GM21423 (cell line): Measurements from ENCODE around the gene CD8B.
"Not testable (repeated sequence)": the region's sequence is repeated elsewhere in the genome, so short reads cannot be mapped to it uniquely, and the experiment has no call there.

Experiments
- ATAC-seq: cut with Tn5 transposase; IDR thresholded peaks from one replicate; pipeline ENCODE4 v1.9.1; 2021; ENCODE audit warnings: mild to moderate bottlenecking, moderate library complexity; ENCODE audit not compliant: unreplicated experiment

CD8B gene

DNA sequence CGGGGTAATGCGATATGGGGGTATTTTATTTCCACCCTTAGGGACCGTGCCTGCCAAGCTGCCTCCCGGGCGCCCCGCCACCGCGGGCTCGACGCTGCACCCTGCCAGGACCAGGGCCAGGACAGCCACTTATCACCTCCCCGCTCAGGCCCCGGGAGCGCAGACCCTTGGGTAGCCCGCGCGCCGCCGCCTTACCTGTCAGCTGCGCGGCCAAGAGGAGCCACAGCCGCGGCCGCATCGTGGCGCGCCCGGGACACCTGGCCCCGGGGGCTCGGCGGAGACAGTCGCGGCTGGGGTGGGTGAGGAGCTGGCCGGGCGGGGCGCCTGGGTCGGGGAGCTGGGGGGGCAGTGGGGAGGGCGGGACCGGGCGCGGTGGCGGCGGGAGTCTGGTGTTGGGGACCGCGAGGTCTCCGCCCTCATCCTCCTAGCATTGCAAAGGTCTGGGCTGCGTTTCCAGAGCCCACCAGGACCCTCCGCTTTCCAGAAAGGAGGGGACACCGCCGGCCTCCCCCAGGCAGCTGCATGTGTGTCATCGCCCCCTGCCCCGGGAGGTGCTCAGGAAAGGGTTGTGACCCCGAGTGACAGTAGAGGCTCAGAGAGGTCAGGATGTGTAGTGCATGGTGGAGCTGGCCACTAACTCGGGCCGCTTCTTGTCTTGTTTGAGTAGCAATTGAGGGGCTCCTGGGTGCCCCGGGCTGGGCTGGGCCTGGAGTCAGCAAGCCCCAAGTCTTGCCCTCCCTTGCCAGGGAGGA is at the start of gene CD8B:
Gene CD8B, minus strand, starts transcription at position 259 of the 752 bp plus-strand sequence. Its CDS starts 21 bp downstream, at position 238.
- not testable (repeated sequence) for ATAC-seq

DNA sequence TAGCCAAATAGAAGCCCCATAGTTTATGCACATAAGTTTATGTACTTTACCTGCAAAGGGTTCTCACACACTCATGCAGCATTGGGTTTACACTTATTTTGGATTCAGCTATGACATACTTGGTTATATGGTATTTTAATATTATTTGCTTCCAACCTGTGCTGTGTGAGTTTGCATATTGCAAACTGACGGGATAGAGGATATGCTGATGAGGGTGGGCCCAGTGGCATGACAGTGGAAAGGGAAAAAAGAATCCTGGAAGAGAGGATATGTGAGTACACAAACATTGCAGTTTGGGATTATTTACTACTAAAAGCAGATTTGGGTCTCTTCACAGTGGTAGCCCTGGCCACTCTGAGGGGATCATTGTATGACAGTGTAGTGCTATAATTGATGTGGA is 44.2 kb upstream of the CD8B start:
- not testable (repeated sequence) for ATAC-seq

DNA sequence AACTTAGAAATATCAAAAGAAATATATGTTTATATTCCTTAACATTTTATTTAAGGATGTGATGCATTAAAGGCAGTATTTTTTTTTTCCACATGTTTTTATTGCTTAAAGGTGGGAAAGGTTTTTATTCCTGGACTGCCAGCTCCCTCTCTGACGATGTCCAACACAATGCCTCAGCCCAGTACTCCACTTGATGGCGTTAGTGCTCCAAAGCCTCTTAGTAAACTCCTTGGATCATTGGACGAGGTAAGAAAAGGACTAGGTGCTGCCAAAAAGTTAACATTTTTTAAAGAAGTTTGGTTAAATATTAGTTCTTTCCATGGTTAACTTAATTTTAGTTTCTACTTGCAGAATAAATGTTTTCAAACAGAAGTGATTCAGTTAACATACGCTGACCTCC is 39.0 kb upstream of the CD8B start:
- ATAC-seq: not testable (repeated sequence)

DNA sequence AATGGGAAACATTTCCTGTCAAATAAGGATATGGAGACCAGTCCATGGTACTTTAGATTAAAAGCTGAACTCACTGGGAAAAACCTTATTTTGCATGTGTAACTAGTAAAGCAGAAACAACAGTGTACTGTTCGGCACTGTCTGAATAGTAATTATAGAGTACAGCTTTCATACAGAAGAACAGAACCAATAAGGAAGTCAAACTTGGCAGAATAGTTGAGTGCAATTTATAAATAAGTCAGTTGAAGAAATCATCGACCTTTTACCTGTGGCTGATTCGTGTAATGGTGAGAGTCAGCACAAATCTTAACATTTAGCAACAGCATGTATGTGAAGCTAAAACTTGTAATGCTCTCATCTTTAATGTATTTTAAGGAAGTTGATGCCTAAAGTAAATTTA is 24.3 kb upstream of the CD8B start:
- ATAC-seq: not testable (repeated sequence)

DNA sequence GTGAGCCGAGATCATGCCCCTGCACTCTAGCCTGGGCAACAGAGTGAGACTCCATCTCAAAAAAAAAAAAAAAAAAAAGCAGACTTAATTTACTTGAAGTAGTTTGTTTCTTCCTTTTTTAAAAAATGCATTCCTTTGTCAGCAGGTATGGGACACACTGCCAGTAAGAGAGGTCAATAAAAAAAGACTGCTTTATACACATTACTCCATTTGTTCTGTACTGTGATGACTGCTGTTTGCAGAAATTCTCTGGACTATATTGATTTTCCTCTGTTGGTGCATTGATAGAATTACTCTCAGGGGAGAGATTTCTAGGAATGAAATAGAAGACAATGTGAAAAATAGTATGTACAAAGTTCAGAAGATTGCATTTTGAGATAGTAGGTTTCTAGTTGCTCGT is 21.2 kb upstream of the CD8B start:
- ATAC-seq: not testable (repeated sequence)

DNA sequence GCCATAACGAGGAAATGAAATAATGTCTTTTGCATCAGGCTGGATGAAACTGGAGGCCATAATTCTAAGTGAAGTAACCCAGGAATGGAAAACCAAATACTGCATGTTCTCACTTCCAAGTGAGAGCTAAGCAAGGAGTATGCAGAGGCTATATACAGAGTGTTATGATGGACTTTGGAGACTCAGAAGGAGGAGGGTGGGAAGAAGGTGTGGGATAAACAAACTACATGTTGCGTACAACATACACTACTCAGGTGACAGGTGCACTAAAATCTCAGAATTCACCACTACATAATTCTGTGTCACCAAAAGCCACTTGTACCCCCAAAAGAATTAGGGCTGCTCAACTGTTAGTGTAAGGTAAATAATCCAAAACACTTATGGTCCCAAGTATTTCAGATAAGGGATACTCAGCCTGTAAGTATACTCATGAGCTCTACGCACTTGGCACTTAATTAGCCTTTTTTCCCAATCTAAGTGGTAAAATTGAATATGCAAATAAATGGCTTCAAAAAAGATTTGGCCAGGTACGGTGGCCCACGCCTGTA is 20.5 kb upstream of the CD8B start:
- ATAC-seq: not testable (repeated sequence)

DNA sequence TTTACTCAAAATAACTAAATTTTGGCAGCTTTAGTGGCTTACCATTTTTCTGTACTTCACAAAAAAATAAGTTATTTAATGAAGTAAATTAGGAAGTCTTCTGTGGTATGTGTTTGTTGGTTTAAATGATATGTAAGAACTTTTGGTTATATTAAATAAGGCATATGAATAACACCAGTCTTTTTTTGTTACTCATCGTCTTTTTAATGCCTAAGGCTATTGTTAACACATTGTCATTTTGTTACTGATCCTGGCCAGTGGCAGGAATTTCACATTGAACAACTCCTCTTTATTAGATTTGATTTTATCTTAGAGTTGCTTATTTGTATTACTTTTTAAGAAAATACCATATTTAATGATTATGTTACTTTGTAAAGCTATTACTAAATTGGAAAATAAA is 17.3 kb upstream of the CD8B start:
- ATAC-seq: not testable (repeated sequence)

DNA sequence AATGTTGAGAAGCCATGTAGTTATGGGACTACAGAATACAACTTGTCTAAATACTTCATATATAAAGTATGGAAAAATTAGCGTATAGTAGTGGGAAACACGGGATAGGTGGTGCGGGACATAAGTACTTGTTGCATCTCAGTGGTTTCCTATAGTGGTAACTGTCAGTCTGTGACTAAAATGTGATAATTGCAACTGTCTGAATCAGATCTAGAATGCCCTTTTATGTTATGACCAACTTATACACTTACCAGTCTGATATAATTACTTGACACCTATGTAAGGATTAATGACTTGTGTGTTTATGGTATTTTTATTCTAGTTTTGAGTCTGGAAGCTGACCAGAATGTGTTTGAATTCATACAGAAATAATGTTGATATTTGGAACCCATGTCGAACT is 9.3 kb upstream of the CD8B start:
- ATAC-seq: not testable (repeated sequence)

DNA sequence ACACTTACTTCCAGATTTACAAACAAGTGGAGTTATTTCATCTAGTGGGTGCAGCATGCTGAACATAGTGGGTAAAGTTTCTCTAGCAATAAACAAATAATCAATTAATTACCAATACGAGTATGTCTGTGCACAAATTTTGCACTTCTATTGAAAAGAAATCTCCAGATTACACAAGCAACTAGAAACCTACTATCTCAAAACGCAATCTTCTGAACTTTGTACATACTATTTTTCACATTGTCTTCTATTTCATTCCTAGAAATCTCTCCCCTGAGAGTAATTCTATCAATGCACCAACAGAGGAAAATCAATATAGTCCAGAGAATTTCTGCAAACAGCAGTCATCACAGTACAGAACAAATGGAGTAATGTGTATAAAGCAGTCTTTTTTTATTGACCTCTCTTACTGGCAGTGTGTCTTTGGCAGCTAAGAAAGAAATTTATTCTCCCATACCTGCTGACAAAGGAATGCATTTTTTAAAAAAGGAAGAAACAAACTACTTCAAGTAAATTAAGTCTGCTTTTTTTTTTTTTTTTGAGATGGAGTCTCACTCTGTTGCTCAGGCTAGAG is 7.3 kb upstream of the CD8B start:
- not testable (repeated sequence) for ATAC-seq

DNA sequence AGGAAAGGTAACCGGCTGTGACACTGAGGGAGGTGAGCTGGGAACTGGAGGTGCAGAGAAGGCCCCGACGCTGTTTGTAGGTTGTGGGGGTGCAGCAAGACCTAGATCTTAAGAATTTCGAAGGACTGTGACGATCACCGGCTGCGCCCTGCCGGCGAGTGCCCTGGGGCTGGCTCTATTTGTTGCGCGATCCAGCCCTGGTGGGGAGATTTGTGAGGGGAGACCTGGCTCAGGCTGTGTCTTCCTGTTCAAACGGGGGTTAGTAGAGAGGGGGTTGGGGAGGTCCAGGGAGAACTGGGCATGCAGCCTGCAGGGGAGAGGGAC is 656 bp upstream of the CD8B start:
- ATAC-seq: not testable (repeated sequence)

DNA sequence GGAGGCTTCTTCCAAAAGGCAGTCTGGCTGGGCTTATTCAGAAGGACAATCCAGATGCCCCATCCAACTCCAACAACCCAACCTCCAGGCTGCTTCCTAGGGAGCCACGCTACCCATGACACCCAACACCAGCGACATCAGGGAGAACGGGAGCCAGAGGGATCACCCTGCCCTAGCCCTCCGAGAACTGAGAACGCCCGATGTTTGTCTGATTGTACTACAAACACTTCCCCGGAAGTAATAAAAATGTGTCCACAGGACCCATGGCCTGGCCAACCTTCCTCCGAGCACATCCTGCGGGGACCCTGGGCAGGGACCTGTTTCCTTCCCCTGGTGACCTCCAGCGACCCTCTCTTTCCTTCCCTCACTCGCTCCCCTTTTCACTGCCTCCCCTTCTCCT is 511 bp downstream of the CD8B start:
- not testable (repeated sequence) for ATAC-seq

DNA sequence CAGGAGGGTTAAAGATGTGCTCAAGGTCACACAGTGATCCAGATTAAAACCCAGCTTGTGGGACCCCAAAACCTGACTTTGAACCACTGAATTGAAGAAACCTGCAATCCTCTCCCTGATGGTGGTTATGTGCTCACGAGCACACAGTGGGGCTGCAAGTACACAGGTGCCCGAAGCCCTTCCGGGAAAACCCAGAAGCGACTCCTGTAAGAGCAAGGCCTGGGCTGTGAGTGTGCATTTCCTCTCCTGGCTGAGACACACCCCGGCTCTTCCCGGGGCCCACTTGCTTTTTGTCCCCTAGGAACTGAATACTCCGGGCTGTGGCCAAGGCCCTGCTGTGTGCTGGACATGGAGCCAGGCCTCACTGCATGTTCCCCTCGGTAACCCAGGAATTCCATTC is 1.1 kb downstream of the CD8B start:
- ATAC-seq: not testable (repeated sequence)

DNA sequence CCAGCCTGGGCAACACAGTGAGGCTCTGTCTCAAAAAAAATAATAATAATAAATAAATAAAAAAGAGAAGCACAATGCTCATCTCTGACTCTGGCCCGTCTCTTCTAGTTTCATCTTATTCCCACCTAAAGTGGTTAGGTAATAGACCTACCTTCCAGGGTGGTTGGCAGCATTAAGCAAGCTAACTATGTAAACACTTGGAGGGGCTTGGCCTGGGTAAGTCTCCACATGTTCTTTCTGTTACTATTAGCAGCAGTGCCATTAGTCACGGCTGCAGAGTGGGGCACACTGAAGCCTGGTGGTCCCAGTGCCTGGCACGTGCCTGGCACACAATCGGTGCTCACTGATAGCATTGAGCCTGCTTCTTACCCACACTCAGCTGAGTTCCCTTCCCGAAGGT is 4.0 kb downstream of the CD8B start:
- not testable (repeated sequence) for ATAC-seq

DNA sequence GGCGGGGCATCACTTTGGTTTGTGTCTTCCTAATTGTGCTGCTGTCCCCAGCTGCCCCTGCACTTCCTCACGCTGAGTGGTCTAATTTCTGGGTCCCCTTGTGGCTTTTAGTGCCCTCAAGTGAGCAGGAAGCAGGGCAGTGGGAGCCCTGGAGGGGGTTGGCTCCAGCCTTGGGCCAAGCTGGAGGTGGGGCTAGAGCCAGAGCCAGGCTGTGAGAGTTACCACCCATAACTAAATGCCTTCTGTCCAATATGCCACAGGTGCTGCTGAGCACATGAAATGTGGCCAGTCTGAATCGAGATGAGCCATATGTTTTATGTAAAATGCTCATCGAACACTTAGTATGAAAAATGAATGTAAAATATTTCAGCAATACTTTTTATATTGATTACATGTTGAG is 5.2 kb downstream of the CD8B start:
- ATAC-seq: not testable (repeated sequence)

DNA sequence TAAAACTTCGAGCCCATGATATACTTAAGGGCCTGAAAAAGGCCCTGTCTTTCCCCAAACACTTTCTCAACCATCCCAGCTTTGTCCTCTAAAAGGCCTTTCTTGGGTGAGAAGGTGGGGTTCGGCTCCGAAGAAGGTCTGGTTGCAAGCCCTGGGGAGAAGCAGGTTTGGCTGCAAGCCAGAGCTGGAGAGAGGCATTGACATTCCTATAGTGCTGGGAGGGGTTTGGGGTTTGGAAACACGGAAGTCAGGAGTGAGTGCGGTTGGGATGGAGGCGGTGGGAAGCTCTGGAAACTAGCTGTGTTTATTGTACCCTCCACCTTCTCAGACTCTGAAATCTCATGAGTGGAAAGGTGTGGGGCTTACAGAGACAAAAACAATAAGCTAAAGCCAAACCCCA is 5.7 kb downstream of the CD8B start:
- ATAC-seq: not testable (repeated sequence)

DNA sequence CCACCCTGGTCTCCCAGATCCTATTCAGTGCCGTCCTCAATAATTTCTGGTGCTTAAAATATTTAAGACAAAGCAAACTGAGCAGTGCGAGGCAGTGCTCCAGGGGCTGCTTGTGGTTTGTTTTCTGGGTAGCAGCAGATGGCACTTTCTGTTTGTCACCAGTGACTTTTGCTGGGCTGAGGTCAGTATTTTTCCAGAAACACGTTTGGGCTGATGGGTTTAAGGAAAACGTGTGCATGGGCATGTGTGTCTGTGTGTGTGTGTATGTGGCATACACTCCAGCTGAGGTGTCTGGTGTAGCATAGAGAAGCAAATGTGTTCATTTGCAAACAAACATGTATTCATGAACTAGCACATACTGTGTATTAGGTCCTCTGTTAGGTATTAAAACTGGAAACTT is 10.1 kb downstream of the CD8B start:
- ATAC-seq: not testable (repeated sequence)

DNA sequence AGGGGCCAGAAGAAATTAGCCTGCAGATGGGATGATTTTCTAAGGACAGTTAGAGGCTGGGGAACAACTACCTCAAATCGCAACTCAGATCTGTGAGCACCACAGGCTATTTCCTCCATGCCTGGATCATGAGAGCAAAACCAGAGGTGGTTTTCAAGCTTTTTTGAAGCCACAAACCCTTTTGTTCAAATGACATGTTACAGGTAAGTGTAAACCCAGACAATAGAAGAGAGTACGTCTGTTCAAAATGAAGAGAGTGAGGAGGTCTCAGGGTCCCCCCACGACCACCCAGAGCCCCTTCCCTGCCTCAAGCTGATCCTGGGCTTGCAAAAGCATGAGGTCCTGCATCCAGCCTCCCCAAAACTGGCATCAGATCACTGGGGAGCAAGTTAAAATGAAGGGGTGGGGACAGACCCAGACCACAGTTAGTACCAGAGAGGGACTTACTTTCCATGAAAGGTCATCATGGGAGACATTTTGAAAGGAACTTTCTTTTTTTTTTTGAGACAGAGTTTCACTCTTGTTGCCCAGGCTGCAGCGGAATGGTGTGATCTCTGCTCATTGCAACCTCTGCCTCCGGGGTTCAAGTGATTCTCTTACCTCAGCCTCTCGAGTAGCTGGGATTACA is 19.0 kb downstream of the CD8B start:
- not testable (repeated sequence) for ATAC-seq

DNA sequence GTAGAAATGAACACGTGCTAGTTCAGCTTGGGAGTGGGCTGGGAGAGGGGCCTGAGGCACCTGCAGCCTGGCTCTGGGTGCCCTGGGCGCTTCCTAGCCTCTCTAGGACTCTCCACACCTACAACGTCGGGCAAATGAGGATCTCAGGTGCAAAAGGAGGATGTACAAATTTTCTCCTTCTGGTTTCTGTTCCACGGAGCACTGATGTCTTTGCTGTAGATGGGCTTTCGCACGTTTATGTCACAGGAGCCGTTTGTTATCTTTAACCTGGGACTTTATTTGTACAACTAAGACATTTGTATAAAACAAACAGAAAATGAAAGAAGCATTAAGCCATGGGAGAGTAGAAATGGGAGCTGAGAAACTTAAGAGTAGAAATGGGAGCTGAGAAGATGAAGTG is 20.4 kb downstream of the CD8B start:
- not testable (repeated sequence) for ATAC-seq

DNA sequence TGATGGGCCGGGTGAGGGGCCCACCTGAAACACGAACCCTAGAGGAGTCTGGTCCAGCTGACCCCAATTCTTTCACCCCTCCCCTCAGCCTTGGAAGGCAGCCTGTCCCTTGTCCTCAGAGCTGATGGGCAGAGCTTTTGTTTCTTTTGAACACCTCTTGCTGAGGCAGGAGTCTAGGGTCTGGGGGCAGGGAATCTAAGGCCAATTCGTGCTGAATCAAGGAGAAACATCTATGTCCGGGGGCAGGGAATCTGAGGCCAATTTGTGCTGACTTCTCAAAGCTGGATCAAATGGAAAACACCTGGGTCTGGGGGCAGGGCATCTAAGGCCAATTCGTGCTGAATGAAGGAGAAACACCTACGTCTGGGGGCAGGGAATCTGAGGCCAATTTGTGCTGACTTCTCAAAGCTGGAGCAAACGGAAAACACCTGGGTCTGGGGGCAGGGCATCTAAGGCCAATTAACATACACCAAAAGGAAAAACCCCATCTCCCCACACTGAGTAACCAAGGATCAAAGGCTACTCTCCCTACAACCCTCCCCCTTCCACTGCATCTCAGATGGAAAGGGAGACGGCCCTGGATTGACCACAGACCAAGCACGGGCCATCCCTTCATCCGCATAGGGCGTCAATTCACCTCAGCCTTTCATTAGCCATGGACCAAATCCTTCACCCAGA is 21.7 kb downstream of the CD8B start:
- ATAC-seq: not testable (repeated sequence)

DNA sequence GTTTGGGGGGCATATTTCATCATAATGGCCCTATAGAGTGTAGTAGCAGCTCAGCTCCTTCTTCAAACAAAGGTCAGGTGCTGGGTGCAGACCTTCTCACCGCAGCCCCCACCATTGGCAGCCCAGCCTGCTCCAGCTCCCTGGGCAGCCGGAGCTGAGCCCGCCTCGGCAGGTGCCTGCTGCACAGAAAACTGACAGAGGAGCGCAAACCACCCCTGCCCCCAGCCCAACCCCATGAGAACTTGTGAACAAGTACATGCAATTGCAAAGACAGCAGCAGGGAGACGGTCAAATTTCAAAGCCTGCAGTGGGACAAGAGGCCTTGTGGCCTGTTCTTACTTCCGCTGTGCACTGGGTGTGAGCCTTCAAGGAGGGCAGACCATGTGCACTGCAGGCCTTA is 22.2 kb downstream of the CD8B start:
- ATAC-seq: not testable (repeated sequence)

DNA sequence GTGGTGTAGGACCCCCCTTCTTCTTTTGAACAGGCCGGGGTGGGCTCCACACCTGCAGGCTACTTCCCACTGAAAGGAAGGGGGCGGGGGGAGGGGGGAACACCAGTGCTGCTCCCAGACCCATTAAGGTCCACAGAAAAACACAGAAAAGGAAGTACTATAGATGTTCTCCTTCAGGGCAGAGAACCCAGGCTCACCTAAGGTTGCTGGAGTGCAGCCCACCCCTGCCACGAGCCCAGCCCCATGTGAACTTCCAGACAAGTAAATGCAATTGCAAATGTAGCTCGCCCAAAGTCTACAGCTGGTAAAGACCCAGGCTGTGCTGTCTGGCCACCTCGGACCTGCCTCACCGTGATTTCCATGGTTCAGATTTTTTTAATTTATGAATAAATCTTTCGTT is 24.0 kb downstream of the CD8B start:
- not testable (repeated sequence) for ATAC-seq
